HEK293 (cell line): Measurements from ENCODE around the gene PHLDB2.

Experiments
- CTCF ChIA-PET: fragments of 350-600 bp; formaldehyde crosslinking; extraction: SDS; loops from one replicate; lab custom pipeline; 2021; ENCODE audit warnings: antibody characterized with exemption; lab: Yijun Ruan, JAX
- POLR2A ChIA-PET: fragments of 300-600 bp; formaldehyde crosslinking; extraction: SDS; loops from one replicate; lab custom pipeline; 2020; ENCODE audit warnings: antibody characterized with exemption, inconsistent platforms; lab: Yijun Ruan, JAX
- H3K27ac ChIP-seq: fragments of 200-500 bp; sonication (Bioruptor generic); 2 replicates; pipeline ENCODE4 v1.5.1; 2014; ENCODE audit warnings: low read depth, low read length, control low read depth, inconsistent platforms; ENCODE audit errors: extremely low read depth
- H3K36me3 ChIP-seq, 2 experiments: fragments of 200-500 bp in 1 of 2; sonication (Bioruptor generic) in 1 of 2; 1 replicate in 1 of 2; 2 replicates in 1 of 2; pipeline ENCODE4 v1.5.1; 2014 to 2017; ENCODE audit warnings: inconsistent platforms in 2 of 2, low read length in 2 of 2; ENCODE audit not compliant: control insufficient read depth in 2 of 2, insufficient read depth in 1 of 2
- H3K4me1 ChIP-seq: fragments of 200-500 bp; sonication (Bioruptor generic); 2 replicates; pipeline ENCODE4 v1.5.1; 2014; ENCODE audit warnings: mild to moderate bottlenecking, low read length, inconsistent platforms; ENCODE audit not compliant: control insufficient read depth, insufficient read depth
- H3K4me3 ChIP-seq: 2 replicates; pipeline ENCODE4 v1.5.1; 2011; ENCODE audit warnings: low read depth, mild to moderate bottlenecking, control low read depth, low read length, moderate library complexity
- H3K9me3 ChIP-seq: fragments of 200-500 bp; sonication (Bioruptor generic); 2 replicates; pipeline ENCODE4 v1.5.1; 2014; ENCODE audit warnings: low read depth, low read length, inconsistent platforms; ENCODE audit not compliant: control insufficient read depth, insufficient read depth
- EGR2 ChIP-seq: fragments of 450-650 bp; formaldehyde crosslinking; IDR thresholded peaks from 2 replicates; pipeline ENCODE4 v1.5.1; 2016; ENCODE audit warnings: low read depth, missing biosample characterization, missing genetic modification characterization
- FEZF1 ChIP-seq: fragments of 450-650 bp; formaldehyde crosslinking; IDR thresholded peaks from 2 replicates; pipeline ENCODE4 v1.5.1; 2016; ENCODE audit warnings: missing biosample characterization, missing genetic modification characterization
- HIC1 ChIP-seq: fragments of 450-650 bp; formaldehyde crosslinking; IDR thresholded peaks from 2 replicates; pipeline ENCODE4 v1.5.1; 2016; ENCODE audit warnings: missing biosample characterization, missing genetic modification characterization
- KLF9 ChIP-seq: fragments of 450-650 bp; formaldehyde crosslinking; IDR thresholded peaks from 2 replicates; pipeline ENCODE4 v1.5.1; 2016; ENCODE audit warnings: missing biosample characterization, missing genetic modification characterization, low read depth
- PBX3 ChIP-seq: sonication (generic); formaldehyde crosslinking; IDR thresholded peaks from 2 replicates; pipeline ENCODE4 v1.8.1; 2022; ENCODE audit warnings: mild to moderate bottlenecking, moderate library complexity, missing genetic modification reagents
- PRDM2 ChIP-seq: fragments of 450-650 bp; formaldehyde crosslinking; IDR thresholded peaks from 2 replicates; pipeline ENCODE4 v1.5.1; 2016; ENCODE audit warnings: missing biosample characterization, missing genetic modification characterization, borderline replicate concordance
- SCRT2 ChIP-seq: fragments of 450-650 bp; formaldehyde crosslinking; IDR thresholded peaks from 2 replicates; pipeline ENCODE4 v1.5.1; 2016; ENCODE audit warnings: missing biosample characterization, missing genetic modification characterization
- SP2 ChIP-seq: fragments of 450-650 bp; formaldehyde crosslinking; IDR thresholded peaks from 2 replicates; pipeline ENCODE4 v1.5.1; 2016; ENCODE audit warnings: missing biosample characterization, missing genetic modification characterization
- ZBTB26 ChIP-seq: fragments of 450-650 bp; formaldehyde crosslinking; optimal IDR thresholded peaks from 2 replicates; pipeline ENCODE3; 2016; ENCODE audit warnings: missing biosample characterization, mild to moderate bottlenecking, missing genetic modification characterization
- ZBTB7A ChIP-seq: fragments of 450-650 bp; formaldehyde crosslinking; IDR thresholded peaks from 2 replicates; pipeline ENCODE4 v1.5.1; 2016; ENCODE audit warnings: low read depth, missing biosample characterization, missing genetic modification characterization
- ZIC2 ChIP-seq: fragments of 450-650 bp; formaldehyde crosslinking; IDR thresholded peaks from 2 replicates; pipeline ENCODE4 v1.5.1; 2016; ENCODE audit warnings: missing biosample characterization, missing genetic modification characterization
- ZNF121 ChIP-seq: fragments of 450-650 bp; formaldehyde crosslinking; IDR thresholded peaks from 2 replicates; pipeline ENCODE4 v1.5.1; 2016; ENCODE audit warnings: missing biosample characterization, missing genetic modification characterization
- ZNF133 ChIP-seq: fragments of 450-650 bp; formaldehyde crosslinking; IDR thresholded peaks from 2 replicates; pipeline ENCODE4 v1.5.1; 2016; ENCODE audit warnings: missing biosample characterization, missing genetic modification characterization
- ZNF2 ChIP-seq: fragments of 450-650 bp; formaldehyde crosslinking; IDR thresholded peaks from 2 replicates; pipeline ENCODE4 v1.5.1; 2016; ENCODE audit warnings: missing biosample characterization, missing genetic modification characterization
- ZNF530 ChIP-seq: fragments of 450-650 bp; formaldehyde crosslinking; IDR thresholded peaks from 2 replicates; pipeline ENCODE4 v1.5.1; 2016; ENCODE audit warnings: low read depth, missing biosample characterization, missing genetic modification characterization
- ZNF544 ChIP-seq: fragments of 450-650 bp; formaldehyde crosslinking; IDR thresholded peaks from 2 replicates; pipeline ENCODE4 v1.5.0; 2017; ENCODE audit warnings: missing biosample characterization, missing genetic modification characterization
- ZNF571 ChIP-seq: fragments of 450-650 bp; formaldehyde crosslinking; IDR thresholded peaks from 2 replicates; pipeline ENCODE4 v1.5.0; 2017; ENCODE audit warnings: missing biosample characterization, missing genetic modification characterization
- ZNF747 ChIP-seq: fragments of 450-650 bp; formaldehyde crosslinking; IDR thresholded peaks from 2 replicates; pipeline ENCODE4 v1.5.1; 2016; ENCODE audit warnings: missing biosample characterization, missing genetic modification characterization
- ZNF768 ChIP-seq: fragments of 450-650 bp; formaldehyde crosslinking; IDR thresholded peaks from 2 replicates; pipeline ENCODE4 v1.5.1; 2018; ENCODE audit warnings: missing biosample characterization, mild to moderate bottlenecking, missing genetic modification characterization

Gene PHLDB2

GRCh38 chr3:111955876-111956275, 96.8 kb downstream of the PHLDB2 start:
- TF ChIP-seq ZNF121 (tag by site-specific recombination) = 0 out of 2 replicates have a peak, but pooled peaks have one; percentile 16
- TF ChIP-seq KLF9 (tag by site-specific recombination) = no peak
- no peak for TF ChIP-seq PRDM2
- no peak for TF ChIP-seq SCRT2 (tag by site-specific recombination)
- TF ChIP-seq ZNF571 (tag by site-specific recombination) = no peak
- no peak for TF ChIP-seq ZNF2
- CTCF ChIA-PET = interaction anchor here (0.9 to 1.2 kb wide), 2 partner anchors 12 to 87 kb away, joined by 4 read pairs; no protein-coding TSS in a partner anchor
- Histone ChIP-seq H3K36me3 (peaks cover 0 to 5% of the 10 kb centered on the region in 2 experiments; a peak in 1 of 3 replicates), H3K9me3 (no peaks in the 10 kb centered on the region), H3K27ac (no peak overlapping the region), H3K4me3 (no peak overlapping the region), H3K4me1 (peaks cover 7% of the 10 kb centered on the region)
- POLR2A ChIA-PET = no interaction called here

GRCh38 chr3:111956449-111956848, 97.4 kb downstream of the PHLDB2 start:
- ChIA-PET POLR2A (no interaction called here), CTCF (interaction anchor here (1.2 kb wide), 1 partner anchor 11 kb away, joined by 4 read pairs; no protein-coding TSS in a partner anchor)

GRCh38 chr3:111956995-111957734, 98.1 kb downstream of the PHLDB2 start:
- peaks cover 0 to 5% of the 10 kb centered on the region in 2 experiments; a peak in 1 of 3 replicates for H3K36me3 ChIP-seq
- no peak overlapping the region for H3K27ac ChIP-seq
- peaks cover 7% of the 10 kb centered on the region for H3K4me1 ChIP-seq
- ChIA-PET CTCF (interaction anchor here (1.2 kb wide), 1 partner anchor 56 kb away, joined by 3 read pairs; no protein-coding TSS in a partner anchor), POLR2A (interaction anchor here (0.6 kb wide), 1 partner anchor 13 kb away, joined by 3 read pairs; no protein-coding TSS in a partner anchor)
- H3K9me3 ChIP-seq = no peaks in the 10 kb centered on the region
- H3K4me3 ChIP-seq = no peak overlapping the region
- TF ChIP-seq ZNF544 (tag by site-specific recombination) (no peak), ZIC2 (tag by site-specific recombination) (no peak), FEZF1 (tag by site-specific recombination) (no peak), ZNF530 (no peak), SP2 (tag by site-specific recombination) (no peak), ZNF747 (tag by site-specific recombination) (no peak), ZBTB7A (tag by site-specific recombination) (no peak), EGR2 (tag by site-specific recombination) (no peak), SCRT2 (tag by site-specific recombination) (no peak), PBX3 (no peak), ZNF768 (tag by site-specific recombination) (no peak), HIC1 (tag by site-specific recombination) (no peak)

More at GRCh38 chr3:111956449-111956848, 97.4 kb downstream of the PHLDB2 start:
- Histone ChIP-seq H3K4me3 (no peak overlapping the region), H3K27ac (no peak overlapping the region), H3K36me3 (peaks cover 0 to 5% of the 10 kb centered on the region in 2 experiments; a peak in 1 of 3 replicates), H3K9me3 (no peaks in the 10 kb centered on the region), H3K4me1 (peaks cover 7% of the 10 kb centered on the region)
- TF ChIP-seq ZBTB26 (tag by site-specific recombination) (no peak), ZNF133 (peak; percentile 63; the same call in 1 of the 2 replicates)
